ENCODE results near the gene MAP3K20. TPM values are rescaled to one million over a fixed set of nuclear protein-coding genes. Genes with fewer than 3 reads are reported as not detected.
"Not testable (repeated sequence)": the region's sequence is repeated elsewhere in the genome, so short reads cannot be mapped to it uniquely, and the experiment has no call there.

The MAP3K20 gene
- total RNA-seq, 1 experiment from 2014 or later: 32.3 TPM

DNA sequence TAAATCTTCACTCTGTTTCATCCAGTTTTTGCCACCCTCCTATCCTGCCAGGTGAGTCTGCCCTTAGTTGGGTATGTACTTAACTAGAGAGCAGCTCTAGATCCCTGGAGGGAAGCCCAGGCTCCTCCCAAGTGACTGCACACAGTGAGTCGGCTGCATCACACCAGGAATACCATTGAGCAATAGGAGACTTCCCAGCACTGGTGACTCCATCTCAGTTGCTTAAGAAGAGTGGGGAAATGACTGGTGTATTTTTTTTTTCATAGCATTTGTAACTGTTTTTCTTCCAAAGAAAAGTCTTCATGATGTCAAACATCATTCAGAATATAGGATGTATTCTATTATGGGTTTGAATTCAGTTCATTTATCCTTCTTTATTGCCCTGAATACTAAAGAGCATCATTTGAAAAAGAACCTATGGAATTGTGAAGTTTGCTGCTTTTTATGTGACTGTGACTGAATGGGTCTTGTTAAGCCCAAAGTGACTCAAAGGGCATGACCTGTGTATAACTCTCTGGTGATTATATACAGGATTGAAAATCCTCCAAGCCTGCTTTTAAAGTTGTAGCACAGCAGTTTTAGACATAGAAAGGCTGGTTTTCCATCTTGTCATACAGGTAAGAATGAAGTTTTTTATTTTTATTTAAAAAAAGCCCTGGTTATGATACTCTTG lies 84.3 kb downstream of the MAP3K20 start:
- DNase-seq (ENCODE audit: low read depth): peak; percentile 95

DNA sequence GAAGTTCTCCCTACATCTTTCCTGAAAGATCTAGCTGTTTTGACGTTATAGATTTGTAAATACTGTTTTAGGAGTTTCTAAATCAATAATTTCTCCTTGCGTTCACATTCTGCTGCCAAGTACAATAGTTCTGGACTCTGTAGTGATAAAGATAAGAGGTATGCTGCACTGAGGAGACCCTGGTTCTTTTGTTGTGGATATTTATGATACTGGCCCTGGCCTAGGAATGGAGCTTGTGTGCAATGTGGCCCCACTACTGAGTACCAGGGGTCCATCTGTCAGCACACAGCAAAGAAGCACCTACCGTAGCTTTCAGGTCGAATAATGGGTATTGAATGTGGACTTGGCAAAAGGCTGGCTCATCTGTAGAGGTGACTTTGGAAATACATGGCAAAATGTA lies 85.0 kb downstream of the MAP3K20 start:
- no peak for DNase-seq (ENCODE audit: low read depth)

DNA sequence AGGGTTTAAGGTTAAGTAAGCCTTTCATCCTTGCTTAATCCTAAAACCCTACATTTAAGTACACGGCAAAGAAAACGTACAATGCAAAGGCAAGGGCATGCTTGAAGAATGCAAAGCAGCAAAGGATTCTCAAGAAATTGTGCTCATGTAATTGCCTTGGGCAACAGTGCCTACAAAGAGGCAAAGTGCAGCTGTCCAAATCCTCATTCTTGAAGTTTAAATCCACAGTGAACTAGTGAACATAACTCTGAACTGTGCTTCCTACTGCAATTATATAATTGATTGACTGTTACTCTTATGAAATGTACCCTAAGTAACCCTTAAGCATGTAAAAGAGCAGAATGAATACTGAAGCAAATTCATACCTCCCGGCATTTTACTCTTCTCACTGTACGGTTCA lies 85.4 kb downstream of the MAP3K20 start:
- DNase-seq (ENCODE audit: low read depth): no peak

DNA sequence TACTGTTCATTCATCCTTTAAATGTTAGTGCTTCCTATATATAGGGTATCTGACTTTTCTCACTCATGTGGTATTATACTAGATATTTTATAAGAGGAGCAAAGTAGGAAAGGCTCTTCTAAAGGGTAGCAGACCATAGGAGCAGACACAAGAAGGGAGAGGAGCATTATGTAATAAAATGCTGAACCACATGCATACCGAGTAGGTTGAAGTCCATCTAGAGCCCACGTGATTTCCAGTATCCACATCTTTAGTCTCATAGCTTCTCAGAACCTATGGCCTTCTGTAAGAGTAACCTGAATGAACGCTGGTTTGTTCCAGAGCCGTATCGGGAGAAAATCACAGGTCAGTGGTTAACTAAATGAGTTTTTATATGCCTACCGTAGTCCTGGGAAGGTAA lies 85.9 kb downstream of the MAP3K20 start:
- DNase-seq (ENCODE audit: low read depth): no peak

DNA sequence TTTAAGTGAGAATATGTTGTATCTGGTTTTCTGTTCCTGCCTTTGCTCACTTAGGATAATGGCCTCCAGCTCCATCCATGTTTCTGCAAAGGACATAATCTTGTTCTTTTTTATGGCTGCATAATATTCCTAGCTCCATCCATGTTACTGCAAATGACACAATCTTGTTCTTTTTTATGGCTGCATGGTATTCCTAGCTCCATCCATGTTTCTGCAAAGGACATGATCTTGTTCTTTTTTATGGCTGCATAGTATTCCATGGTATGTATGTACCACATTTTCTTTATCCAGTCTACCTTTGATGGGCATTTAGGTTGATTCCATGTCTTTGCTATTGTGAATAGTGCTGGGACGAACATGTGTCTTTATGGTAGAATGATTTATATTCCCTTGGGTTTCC lies 87.7 kb downstream of the MAP3K20 start:
- DNase-seq (ENCODE audit: low read depth): not testable (repeated sequence)

DNA sequence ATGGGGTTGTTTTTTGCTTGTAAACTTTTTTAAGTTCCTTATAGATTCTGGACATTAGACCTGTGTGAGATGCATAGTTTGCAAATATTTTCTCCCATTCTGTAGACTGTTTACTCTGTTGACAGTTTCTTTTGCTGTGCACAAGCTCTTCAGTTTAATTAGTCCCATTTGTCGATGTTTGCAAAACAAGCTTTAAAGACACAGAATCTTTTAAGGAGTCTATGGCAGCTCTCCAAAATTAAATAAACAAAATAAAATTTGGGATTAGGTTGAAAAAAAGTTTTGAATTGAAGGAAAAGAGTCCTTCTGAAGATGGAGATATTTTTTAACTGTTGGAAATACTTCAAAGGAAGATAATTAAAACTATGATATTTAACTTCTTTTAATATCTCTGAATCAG lies 88.8 kb downstream of the MAP3K20 start:
- DNase-seq (ENCODE audit: low read depth): no peak

DNA sequence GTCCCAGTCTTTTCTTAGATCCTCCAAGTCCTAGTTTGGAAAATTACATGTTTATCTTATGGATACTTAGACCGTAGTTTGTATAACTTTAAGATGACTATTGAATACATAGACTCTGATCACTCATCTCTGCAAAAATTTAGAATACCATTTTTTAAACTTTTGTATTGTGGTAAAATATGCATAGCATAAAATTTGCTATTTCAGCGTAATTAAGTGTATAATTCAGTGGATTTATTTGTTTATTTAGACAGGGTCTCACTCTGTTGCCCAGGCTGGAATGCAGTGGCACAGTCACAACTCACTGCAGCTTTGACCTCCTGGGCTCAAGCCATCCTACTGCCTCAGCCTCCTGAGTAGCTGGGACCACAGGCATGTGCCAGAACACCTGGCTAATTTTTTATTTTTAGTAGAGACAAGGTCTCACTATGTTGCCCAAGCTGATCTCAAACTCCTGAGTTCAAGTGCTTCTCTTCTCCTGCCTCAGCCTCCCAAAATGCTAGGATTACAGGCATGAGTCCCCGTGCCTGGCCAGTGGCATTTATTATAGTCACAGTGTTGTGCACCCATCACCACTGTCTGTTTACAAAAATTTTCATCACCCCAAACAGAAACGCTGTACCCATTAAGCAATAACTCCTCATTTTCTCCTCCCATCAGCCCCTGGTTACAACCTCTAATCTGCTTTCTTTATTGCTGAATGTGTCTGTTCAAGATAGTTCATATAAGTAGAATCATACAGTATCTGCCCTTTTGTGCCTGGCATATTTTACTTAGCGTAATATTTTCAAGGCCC lies 90.0 kb downstream of the MAP3K20 start:
- no peak for DNase-seq (ENCODE audit: low read depth)

DNA sequence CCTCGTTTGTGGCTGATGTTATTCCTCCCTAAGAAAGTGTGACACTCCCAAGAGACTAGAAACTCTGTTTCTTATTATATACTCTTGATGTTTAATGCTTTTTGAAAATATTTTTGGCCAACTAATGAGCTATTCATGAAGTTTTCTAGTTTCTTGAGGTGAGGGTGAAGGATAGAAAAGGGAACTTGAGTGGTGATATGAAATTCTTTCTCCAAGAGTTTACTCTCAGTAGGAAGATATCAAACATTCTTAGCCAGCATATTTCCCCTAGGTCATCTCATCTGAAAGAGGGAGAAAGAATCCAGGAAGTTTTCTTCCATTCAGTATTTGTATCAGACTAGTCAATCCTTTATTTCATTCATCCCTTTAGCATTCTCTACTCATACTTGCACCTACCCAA lies 95.7 kb downstream of the MAP3K20 start:
- no peak for DNase-seq (ENCODE audit: low read depth)

DNA sequence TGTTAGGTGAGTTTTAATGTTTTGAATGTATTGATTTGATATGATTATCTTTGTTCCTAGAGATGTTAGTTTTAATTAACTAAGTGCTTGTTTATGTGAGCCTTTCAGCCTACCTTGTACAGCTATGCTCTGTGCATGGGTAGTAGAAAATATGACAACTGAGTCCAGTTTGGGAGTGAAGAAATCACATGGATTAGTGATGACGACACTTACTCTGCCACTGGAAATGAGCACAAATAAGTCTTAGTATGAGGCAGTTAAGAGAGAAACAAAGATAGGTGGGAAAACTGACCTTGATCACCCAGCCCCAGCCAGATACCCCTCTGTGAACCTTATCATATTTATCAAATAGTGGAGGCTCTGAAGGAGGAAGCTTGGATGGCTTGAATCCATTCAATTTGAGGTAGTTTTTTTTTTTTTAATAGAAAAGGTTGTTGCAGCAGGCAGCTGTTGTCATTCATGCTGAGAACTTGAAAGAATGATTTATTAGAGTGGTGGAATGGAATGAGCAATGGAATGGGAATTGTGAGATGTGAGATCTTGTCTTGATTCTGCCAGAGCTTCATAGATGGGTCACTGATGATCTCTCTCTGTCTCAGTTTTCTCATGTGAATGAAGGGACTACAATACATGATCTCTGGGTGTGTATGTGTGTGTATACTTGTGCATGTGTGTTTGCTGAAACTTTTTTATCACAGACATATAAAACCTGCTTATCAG lies 96.4 kb downstream of the MAP3K20 start:
- DNase-seq (ENCODE audit: low read depth): peak; percentile 77

DNA sequence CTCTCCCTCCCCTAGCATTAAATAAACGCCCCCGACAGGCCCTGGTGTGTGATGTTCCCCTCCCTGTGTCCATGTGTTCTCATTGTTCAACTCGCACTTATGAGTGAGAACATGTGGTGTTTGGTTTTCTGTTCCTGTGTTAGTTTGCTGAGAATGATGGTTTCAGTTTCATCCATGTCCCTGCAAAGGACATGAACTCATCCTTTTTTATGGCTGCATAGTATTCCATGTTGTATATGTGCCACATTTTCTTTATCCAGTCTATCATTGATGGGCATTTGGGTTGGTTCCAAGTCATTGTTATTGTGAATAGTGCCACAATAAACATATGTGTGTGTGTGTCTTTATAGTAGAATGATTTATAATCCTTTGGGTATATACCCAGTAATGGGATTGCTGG lies 98.7 kb downstream of the MAP3K20 start:
- DNase-seq (ENCODE audit: low read depth): not testable (repeated sequence)

DNA sequence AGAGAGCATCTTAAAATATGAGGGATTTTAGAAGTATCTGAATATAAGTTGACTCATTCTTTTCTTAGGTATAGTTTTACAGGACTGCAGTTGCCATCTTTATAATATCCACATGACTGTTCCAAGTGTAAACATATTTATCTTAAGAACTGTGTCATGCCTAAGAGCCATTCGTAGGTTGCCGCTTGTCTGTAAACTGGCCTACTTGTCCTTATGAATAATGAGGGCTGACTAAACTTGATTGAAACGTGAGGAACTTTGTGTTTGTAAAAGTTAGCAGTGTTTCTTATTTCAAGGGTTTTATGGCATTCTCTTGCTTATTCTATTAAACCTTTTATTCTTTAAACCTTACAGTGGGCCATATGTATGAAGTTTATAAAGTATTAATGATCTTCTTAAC lies 99.6 kb downstream of the MAP3K20 start:
- no peak for DNase-seq (ENCODE audit: low read depth)

DNA sequence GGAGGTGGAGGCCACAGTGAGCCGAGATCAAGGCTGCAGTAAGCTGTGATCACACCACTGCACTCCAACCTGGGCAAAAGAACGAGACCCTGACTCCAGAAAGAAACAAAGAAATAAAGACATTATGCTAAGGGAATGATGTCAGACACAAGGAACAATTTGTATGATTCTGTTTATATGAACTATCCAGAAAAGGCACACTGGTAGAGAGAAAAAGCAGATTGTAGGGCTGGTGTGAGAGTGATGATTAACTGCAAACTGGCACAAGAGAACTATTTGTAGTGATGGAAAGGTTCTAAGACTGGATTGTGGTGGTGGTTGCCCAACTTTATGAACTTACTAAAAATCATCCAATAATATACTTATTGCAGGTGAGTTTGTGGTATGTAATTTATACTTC lies 106.3 kb downstream of the MAP3K20 start:
- DNase-seq (ENCODE audit: low read depth): no peak

DNA sequence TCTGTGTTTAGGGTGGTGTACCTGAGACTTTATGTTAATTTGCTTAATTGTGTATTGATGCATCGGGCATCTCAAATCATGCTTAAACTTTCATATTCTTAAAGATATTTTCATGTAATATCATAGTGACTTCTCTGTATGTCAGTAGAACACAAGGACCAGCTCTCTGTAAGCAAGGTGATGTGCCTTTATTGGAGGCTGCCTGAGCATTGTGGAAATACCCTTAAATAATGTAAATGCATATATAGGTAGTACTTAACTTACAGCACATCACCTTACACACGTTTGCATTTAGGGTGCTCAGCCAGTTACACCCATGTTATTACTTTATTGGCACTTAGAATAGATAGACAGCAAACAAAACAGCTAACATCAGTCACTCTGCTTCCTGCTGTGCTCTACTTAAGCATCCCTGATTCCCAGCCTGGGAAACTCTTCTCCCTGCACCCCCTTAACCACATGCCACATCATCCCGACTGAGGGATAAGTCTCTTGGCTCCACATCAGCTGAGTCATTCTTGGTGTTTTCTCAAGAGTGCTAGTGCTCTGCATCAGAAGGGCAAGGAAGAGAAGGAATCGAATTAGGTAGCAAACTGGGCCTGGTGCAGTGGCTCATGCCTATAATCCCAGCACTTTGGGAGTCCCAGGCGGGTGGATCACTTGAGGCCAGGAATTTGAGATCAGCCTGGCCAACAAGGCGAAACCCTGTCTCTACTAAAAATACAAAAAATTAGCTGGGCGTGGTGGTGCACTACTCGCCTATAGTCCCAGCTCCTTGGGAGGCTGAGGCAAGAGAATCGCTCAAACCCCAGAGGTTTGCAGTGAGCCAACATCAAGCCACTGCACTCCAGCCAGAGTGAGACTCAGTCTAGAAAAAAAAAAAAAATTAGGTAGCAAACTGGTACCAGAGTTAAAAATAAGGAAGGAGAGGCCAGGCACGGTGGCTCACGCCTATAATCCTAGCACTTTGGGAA lies 108.7 kb downstream of the MAP3K20 start:
- peak; percentile 99 for DNase-seq (ENCODE audit: low read depth)

DNA sequence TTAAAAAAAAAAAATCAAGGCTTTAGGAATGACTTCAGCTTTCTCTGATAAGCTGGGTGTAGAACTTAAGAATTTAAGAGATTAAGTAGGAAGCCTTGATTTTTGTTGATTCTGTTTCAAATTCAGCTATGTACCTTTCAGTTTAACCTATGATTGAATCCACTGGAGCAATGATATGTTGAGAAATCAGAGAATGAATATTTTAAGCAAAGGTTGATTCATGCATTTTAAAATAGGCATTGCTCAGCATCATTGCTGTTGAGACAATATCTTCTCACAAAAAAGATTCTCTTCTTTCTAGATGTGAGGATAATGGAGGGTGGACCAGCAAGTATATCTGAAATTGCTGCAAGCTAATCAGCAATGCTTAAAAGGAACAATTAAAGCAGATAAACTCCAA lies 109.8 kb downstream of the MAP3K20 start:
- DNase-seq (ENCODE audit: low read depth): no peak

DNA sequence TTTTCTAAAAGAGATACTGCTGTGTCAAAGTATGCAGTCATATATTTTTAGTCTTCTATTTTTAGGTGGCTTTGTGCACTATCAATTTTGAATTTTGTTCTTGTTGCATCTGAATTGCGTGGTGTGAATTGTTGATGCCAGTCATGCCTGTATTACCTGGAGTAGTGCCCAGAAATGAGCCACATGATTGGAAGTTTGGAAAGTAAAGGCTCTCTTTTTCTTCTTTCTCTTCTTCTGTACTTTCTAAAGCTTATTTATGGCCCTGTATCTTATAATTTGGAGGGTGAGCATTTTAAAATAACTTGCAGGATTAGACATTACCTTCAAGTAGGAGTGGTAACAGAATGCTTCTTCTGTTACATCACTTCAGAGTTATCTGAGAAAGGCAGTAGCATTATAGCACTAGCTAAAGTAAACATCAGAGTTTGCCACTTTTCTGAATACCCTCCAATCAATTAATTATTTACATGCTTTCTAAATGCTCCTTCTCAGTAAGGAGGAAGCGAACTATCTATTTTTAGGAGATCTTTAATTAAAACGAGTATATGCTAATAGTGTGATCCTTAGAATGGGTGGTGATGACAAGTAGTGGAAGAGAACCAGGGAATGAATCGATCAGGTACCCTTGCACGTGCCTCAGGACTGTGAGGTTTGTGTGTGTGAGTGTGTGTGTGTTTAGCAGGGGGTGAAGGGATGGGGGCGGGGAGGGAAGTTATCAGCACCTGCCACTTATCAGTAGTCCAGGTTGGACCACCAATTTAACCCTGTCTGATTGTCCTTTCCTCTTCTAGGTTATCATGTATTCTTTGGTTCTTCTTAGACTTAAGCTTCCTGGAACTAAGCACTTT lies 112.5 kb downstream of the MAP3K20 start:
- DNase-seq (ENCODE audit: low read depth): peak; percentile 40

DNA sequence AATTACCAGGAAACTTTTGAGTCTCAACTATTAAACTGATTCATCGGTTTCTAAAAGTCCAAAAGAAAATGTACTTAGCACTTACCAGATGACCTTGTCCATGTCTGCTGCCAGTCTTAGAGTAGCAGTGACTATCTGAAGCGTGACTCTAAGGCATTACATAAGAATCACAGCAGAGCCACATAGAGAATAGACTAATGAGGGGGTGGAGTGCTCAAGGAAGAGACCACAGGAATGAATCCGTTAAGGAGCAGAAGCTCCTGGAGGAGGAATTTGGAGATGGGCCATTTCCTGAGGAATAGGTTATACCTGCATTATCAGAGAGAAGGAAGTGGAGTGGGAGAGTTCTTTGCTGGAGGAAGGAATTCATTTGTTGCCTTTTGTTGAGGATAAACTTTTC lies 116.0 kb downstream of the MAP3K20 start:
- no peak for DNase-seq (ENCODE audit: low read depth)

DNA sequence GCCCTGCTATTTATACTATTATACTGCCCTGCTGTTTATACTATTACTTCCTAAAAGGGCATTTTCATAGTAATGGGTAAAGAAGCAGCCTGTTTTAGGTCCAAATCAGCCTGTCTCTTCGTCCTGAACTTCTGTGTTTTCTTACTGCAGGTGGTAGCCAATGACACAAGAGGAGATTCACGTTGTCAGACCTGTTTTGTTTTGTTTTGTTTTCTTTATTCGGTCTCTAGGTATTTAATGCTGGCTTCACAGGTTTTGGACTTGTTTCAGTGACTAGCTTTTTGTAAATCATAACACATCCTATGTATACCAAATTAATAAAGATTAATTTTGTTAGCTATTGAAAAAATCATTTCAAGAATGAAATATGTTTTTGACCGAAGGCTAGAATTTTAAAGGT lies 116.4 kb downstream of the MAP3K20 start:
- DNase-seq (ENCODE audit: low read depth): no peak

DNA sequence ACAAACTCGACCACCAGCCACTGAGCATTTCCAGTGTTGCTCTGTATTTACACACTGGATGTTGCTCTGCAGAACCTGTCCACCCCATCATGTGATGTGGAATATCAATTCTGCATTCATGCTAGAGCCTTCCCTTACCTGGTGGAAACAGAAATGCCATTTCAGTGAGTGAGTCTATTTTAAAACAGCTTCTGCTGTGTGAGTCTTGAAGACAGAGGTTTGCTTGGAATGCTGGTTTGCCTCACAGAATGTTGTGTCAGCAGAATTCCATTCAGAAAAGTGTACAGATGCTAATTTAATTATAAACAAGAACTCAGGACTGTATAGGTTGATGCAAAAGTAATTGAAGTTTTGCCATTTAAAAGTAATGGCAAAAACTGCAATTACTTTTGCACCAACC lies 118.3 kb downstream of the MAP3K20 start:
- no peak for DNase-seq (ENCODE audit: low read depth)

DNA sequence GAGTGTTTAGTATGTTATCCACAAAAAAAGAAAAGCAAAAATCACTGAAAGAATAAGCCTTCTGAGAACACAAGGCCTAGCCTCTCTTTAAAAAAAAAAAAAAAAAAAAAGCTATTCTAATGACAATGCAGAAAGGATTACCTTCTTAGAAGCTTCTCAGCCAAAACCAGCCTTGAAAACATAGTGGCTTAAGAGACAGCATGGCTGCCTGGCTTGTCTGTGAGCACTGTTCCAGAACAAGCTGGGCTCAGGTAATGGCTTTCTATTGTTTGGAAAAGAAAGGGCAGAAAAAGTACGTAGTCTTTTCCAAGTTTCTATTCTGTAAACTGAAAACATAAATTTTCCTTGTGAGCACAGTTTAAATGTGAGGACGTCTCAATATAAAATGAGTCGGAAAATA lies 119.5 kb downstream of the MAP3K20 start:
- DNase-seq (ENCODE audit: low read depth): no peak

DNA sequence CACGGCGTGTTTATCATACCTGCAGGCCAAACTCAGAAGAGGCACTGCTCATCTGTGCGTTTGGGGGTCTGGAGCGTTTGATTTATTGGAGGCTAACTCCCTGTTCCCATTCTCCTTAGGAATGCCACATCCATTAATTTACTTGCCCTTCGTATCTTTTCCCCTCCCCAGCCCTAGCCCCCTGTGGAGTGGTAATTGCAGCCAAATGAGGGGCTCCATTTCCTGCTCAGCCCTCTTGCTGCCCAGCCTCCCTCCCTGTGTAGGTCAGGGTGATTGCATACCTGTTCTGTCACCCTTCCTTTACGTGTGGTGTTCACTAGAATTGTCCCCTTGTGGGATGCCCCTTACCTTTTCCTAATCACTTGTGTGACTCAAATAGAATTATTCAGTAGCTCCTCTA lies 120.4 kb downstream of the MAP3K20 start:
- no peak for DNase-seq (ENCODE audit: low read depth)

DNA sequence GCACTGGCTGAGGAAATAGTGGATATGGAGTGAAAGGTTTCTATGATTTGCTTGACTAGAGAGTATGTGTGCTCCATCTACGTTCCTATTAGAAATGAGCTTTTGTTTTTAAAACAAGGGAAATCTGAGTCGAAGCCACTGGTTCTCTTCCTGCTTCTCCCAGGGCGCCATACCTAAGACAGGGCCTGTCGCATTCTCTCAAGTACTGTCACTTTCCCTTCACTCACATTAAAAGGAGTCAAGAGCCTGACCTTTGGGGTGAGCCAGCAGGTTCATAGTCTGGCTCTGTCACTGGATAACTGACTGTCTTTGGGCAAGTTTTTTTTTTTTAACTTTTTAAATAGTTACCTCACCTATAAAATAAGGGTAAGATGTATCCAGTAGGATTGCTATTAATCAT lies 121.0 kb downstream of the MAP3K20 start:
- DNase-seq (ENCODE audit: low read depth): no peak
